Measurements from ENCODE around the gene NCAM1.

GRCh38 chr11:112962579-112963367, 1.6 kb downstream of the NCAM1 start:
- TF ChIP-seq CTCF (conservative IDR thresholded peaks at IDR 0.05): no peak
- no peak for TF ChIP-seq EZH2 (IDR thresholded peaks at IDR 0.05; ENCODE audit: low read depth)
